HG02973 (cell line): ENCODE measurements around the gene TNFRSF9.
"Not testable (repeated sequence)": the region's sequence is repeated elsewhere in the genome, so short reads cannot be mapped to it uniquely, and the experiment has no call there.

Source experiments
- ATAC-seq: cut with Tn5 transposase; IDR thresholded peaks from one replicate; pipeline ENCODE4 v1.9.1; 2021; ENCODE audit warnings: moderate library complexity; ENCODE audit not compliant: unreplicated experiment

TNFRSF9 gene

DNA sequence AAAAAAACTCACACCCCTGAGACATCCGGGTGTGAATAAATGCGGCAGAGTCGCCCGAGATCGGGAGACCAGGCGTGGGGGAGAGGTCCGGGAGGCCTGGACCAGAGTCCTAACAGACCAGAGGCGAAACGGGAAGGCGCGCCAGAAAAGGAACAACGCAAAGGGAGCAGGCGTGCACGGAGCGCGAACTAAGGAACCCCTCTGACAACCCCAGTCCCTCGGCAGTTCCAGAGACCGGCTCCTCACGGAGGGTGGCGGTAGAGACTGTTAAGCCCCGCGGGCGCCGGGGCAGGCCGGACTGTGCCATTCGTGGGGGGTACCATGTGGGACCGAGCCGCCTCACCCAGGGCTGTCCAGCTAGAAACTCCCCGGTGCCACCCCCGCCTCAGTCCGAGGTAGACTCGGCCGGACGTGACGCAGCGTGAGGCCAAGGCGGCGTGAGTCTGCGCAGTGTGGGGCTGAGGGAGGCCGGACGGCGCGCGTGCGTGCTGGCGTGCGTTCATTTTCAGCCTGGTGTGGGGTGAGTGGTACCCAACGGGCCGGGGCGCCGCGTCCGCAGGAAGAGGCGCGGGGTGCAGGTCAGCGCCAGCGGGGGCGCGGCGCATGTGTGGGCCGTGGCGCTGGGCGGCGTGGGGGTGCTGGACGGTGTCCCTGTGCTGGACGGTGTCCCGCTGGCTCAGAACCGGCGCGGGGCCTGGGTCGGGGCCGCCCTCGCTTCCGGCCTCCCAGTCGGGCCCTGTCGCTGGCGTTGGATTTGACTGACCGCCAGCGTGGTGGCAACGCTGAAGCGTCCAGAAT is 20.8 kb upstream of the TNFRSF9 start, which contains the start of gene PARK7:
Gene PARK7 (plus strand): TSS at position 496 of the 798 bp plus-strand sequence. CDS start 1,075 bp downstream, outside the sequence.
- ATAC-seq, result peak; percentile 96

DNA sequence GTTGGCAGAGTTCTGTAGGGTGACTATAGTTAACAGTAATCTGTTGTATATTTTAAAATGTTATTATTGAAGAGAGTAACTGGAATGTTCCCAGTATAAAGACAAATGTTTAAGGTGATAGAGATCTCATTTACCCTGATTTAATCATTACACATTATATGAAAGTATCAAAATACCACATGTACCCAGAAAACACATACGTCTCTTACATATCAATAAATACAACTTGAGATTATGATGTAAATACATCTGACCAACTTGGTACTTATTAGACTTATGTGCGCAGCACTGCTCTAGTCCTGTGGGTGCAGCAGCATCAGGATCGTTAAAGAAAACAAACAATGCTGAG is 20.2 kb upstream of the TNFRSF9 start:
- no peak for ATAC-seq

GRCh38 chr1:7960165-7960564 is 19.5 kb upstream of the TNFRSF9 start:
- no peak for ATAC-seq

- ATAC-seq, result no peak
Observed at GRCh38 chr1:7956218-7957032, 15.8 kb upstream of the TNFRSF9 start.

DNA sequence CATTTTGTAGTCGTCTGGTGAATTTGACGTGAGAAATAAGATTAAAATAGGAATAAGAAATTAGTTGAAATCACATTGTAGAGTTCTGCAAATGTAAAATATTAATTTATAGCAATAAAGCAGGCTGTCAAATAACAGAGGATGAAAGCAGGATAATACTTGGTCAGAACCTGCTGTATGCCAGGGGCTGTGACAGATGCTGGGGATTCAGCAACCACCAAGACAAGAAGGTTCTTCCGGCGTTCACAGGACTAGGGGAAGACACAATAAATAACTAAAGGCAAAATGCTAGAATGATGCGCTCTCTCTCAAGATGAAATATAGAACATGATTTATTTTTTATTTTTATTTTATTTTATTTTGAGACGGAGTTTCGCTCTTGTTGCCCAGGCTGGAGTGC is 14.0 kb upstream of the TNFRSF9 start:
- no peak for ATAC-seq

DNA sequence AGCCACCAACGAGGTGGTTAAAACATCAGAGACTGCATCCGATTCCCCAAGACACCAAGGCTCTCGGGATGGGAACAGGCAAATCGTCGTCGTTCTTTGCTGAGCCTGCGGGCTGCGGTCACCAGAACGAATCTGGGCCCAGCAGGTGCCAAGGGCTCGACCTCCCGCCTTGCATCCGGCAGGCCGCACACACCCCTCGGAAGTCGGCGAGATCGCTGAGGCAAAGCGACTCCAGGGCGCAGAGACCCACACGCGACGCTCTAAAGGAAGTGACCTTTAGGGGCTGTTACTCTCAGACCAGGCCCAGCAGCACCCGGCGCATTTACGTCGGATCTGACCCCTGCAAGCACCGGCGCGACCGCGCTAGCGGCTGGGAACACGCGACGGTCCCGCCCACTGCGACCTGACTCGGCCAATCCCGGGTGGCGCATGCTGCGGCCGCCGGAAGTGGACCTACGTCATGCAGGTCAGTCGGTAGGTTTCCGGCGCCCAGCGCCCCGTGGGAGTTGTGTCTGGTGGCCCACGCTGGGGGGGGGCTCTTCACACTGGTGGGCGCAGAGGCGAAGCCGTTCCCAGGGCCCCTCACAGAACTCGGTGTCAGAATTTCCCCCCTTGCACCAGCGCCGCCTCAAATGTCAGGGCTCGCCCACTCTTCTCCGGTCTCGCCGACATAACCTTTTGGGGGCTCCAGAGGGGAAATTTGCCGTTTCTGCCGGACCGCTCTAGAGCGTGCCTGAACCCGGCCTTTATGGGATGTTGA is 13.4 kb upstream of the TNFRSF9 start:
- ATAC-seq, result peak; percentile 93

DNA sequence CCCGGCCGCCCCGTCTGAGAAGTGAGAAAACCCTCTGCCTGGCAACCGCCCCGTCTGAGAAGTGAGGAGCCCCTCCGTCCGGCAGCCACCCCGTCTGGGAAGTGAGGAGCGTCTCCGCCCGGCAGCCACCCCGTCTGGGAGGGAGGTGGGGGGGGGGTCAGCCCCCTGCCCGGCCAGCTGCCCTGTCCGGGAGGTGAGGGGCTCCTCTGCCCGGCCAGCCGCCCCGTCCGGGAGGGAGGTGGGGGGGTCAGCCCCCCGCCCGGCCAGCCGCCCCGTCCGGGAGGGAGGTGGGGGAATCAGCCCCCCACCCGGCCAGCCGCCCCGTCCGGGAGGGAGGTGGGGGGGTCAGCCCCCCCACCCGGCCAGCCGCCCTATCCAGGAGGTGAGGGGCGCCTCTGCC is 12.2 kb upstream of the TNFRSF9 start:
- not testable (repeated sequence) for ATAC-seq

DNA sequence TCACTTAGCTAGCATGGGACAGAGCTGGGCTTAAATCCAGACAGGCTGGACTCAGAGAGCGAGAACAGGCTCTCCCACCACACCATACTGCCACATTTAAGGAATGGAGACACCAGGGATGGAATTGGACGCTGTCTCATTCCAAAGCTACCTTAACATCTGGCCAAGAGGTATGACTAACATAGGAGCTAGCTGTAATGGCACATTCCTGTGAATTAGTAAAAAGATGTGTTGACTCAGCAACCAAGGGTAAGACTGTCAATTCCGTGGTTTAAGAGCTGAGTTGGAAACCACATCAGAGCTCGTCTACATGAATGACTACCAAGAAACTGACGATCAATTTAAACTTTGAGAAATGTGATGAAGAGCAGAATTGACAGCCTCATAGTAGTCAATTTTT is 8.3 kb upstream of the TNFRSF9 start:
- no peak for ATAC-seq

DNA sequence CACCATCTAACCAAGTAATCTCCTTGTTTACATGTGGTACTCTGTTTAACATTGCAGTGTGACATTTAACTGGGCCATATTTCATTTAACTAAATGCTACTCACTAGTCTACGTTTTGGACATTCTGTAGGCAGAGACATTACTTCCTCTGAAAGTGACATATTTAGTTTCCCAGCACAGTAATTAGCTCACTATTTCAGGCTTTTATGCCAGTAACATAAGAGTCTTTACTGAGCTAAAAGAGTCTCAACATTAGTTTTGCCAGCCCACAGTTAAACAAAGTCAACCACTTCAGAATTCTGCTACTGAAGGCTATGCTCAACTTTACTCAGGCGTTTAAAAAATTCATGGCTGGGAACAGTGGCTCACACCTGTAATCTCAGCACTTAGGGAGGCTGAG is 2.6 kb upstream of the TNFRSF9 start:
- ATAC-seq, result no peak

GRCh38 chr1:7942214-7942921 is 1.7 kb upstream of the TNFRSF9 start:
- no peak for ATAC-seq

GRCh38 chr1:7941437-7941793 is 776 bp upstream of the TNFRSF9 start:
- no peak for ATAC-seq

DNA sequence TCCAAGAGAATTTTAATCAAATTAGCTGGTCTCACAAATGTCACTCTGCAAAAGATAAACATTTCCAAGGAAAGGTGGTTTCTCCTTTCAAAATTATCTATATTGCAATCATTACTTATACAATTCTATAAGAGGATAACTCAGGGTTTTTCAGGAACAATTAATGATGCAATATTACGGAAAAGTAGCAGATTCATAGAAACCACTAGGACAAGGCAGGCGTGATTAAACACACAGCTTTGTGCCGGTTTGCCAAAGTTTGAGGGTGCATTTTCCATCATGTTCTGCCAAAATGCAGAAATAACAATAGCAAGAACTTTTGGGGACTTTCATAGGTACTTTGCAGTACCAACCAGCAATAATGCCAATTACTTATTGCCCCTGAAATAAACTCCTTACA is 605 bp downstream of the TNFRSF9 start:
- ATAC-seq, result no peak

GRCh38 chr1:7938070-7938469 is 2.6 kb downstream of the TNFRSF9 start:
- ATAC-seq, result no peak

DNA sequence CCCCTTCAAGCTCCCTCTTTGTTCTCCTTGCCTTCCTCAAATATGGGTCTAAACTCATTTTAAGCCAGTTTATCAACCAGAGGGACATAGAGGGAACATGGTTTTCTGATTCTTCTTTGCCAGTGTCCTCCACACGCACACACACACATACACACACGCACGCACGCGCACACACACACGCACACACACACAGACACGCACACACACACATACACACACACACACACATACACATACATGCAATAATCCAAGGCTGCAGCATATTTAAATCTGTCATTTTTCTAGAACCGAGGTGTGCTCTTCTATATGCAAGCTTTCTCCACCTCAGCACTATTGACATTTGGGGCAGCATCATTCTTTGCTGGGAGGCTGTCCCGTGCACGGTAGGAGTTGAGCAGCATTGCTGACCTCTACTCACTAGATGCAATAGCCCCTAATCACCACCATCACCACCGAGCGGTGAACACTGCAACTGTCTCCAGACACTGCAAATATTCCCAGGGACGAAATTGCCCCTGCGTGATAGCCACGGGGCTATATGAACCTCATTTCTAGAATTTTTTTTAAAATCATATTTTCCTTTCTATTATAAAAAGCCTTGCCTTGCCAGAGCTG is 8.0 kb downstream of the TNFRSF9 start:
- ATAC-seq, result no peak

GRCh38 chr1:7931446-7931812 is 9.2 kb downstream of the TNFRSF9 start:
- no peak for ATAC-seq

DNA sequence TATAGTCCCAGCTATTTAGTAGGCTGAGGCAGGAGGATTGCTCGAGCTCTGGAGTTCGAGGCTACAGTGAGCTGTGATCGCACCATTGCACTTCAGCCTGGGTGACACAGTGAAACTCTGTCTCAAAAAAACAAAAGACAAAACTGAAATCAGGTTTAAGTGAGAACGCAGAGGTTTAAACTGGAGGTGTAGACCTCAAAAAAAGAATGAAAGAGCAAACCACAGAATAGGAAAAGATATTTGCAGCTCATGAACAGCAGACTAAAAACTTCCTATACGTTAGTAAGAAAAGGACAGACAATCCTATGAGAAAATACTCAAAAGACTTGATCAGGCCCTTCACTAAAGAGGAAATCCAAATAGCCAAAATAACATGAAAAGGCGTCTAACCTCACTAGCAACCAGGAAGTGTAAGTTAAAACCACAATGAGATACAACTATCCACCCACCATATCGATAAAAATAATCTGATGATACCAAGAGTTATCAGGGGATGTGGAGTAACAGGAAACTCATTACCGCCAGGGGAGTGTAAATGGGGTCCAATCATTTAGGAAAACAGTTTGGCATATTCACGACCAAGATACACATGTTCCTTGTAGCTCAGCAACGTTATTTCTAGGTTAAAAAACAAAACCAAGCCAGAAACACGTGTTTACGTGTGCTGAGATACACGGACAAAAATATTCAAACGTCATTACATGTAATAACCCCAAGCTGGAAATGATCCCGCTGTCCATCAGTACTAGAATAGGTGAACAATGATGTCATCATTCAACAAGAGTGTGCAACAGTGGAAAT is 9.8 kb downstream of the TNFRSF9 start:
- ATAC-seq, result no peak

DNA sequence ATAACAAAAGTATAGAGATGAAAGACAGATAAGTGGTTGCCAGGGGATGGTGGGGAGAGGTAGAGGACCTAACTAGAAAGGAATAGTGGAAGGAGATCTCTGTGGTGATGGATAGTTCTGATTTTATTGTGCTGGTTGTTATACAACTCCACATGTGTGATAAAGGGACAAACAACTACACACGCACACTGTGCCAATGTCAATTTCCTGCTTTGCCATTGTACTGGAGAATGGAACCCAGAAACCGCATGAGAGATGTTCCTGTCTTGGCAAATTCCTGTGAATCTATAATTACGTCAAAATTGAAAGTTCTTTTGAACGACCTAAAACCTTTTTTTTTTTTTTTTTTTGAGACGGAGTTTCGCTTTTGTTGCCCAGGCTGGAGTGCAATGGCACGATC is 11.0 kb downstream of the TNFRSF9 start:
- ATAC-seq, result no peak

DNA sequence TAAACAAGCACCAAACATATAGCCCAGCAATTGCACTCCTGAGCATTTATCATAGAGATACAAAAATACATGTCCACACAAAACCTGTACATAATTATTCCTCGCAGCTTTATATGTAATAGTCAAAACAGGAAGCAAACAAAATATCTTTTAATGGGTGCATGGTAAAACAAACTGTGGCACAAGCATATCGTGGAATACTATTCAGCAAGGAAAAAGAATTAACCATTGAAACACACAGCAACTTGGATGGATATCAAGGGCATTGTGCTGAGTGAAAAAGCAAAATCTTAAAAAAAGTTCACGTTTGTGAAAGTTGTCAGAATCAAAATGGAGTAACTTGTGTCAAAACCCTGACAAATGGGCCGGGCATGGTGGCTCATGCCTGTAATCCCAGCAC is 12.4 kb downstream of the TNFRSF9 start:
- ATAC-seq, result no peak

- not testable (repeated sequence) for ATAC-seq
Observed at GRCh38 chr1:7927061-7927460, 13.6 kb downstream of the TNFRSF9 start.

GRCh38 chr1:7922301-7922700 is 18.3 kb downstream of the TNFRSF9 start:
- ATAC-seq, result no peak
